GM10248 (cell line): ENCODE results near the gene MMP14.

ENCODE experiments used
- CTCF ChIA-PET: fragments of 300-600 bp; sonication (Branson Sonifier 250); formaldehyde crosslinking; extraction: SDS; loops from one replicate; lab custom pipeline; 2021; ENCODE audit warnings: antibody characterized with exemption; lab: Yijun Ruan, JAX
- POLR2A ChIA-PET: fragments of 350-650 bp; sonication (Branson Sonifier 250); formaldehyde crosslinking; extraction: SDS; loops from one replicate; lab custom pipeline; 2020; ENCODE audit warnings: antibody characterized with exemption; lab: Yijun Ruan, JAX
- DNase-seq: peaks from one replicate; pipeline ENCODE4 v3.0.0; 2012; ENCODE audit errors: extremely low spot score
- TF ChIP-seq, protein P1 (sequence below): IDR thresholded peaks from 2 replicates; pipeline ENCODE4 v1.5.1; 2012; ENCODE audit warnings: mild to moderate bottlenecking, low read depth; ENCODE audit errors: extremely low read depth, missing control alignments, control extremely low read depth

Gene MMP14

GRCh38 chr14:22812744-22813143 lies 23.6 kb upstream of the MMP14 start:
- DNase-seq: no peak
- POLR2A ChIA-PET: no interaction called here
- CTCF ChIA-PET: interaction anchor here (0.8 to 14.9 kb wide), 13 partner anchors 9 to 428 kb away, joined by 3 to 262 read pairs (median 4); no protein-coding TSS in a partner anchor
- TF ChIP-seq, protein P1, sequence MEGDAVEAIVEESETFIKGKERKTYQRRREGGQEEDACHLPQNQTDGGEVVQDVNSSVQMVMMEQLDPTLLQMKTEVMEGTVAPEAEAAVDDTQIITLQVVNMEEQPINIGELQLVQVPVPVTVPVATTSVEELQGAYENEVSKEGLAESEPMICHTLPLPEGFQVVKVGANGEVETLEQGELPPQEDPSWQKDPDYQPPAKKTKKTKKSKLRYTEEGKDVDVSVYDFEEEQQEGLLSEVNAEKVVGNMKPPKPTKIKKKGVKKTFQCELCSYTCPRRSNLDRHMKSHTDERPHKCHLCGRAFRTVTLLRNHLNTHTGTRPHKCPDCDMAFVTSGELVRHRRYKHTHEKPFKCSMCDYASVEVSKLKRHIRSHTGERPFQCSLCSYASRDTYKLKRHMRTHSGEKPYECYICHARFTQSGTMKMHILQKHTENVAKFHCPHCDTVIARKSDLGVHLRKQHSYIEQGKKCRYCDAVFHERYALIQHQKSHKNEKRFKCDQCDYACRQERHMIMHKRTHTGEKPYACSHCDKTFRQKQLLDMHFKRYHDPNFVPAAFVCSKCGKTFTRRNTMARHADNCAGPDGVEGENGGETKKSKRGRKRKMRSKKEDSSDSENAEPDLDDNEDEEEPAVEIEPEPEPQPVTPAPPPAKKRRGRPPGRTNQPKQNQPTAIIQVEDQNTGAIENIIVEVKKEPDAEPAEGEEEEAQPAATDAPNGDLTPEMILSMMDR: no peak

DNA sequence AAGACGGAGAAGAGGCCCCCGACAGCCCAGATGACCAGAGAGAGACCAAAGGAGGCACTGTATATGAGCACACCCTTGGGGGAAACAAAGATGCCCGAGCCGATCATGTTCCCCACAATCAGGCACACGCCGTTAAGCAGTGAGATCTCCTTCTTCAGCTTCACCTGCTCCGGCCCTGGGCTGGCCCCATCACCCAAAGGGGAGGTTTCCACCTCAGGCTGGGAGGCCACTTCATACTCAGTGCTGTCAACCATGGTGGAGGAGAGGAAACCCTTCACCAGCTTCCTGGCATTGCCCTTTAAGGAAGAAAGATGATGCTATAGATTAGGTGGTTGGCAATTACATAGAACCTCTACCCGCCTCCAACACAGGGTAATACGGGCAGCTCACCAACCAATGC lies 23.2 kb upstream of the MMP14 start:
- ChIA-PET POLR2A (no interaction called here), CTCF (interaction anchor here (0.8 to 14.9 kb wide), 13 partner anchors 8 to 429 kb away, joined by 3 to 262 read pairs (median 4); no protein-coding TSS in a partner anchor)
- TF ChIP-seq, protein P1: no peak
- no peak for DNase-seq

DNA sequence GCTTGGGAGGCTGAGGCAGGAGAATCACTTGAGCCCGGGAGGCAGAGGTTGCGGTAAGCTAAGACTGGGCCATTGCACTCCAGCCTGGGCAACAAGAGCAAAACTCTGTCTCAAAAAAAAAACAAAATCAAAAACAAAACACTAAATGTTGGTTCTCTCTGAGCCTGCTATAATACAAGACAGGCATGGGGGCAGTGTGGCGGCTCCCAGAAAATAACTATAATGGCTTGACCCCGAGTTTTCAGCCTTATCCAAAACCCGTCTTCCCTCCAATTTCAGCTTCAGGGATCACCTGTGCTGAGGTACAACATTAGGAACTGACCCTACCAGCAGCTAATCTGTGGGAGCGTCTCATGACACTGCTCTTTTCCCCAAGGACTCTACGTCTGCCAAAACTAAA lies 22.0 kb upstream of the MMP14 start:
- ChIA-PET CTCF (interaction anchor here (1.1 to 14.9 kb wide), 2 partner anchors 10 to 40 kb away, joined by 7 to 262 read pairs; no protein-coding TSS in a partner anchor), POLR2A (interaction anchor here (0.6 kb wide), 1 partner anchor 163 kb away, joined by 4 read pairs; no protein-coding TSS in a partner anchor)
- no peak for DNase-seq
- TF ChIP-seq, protein P1: no peak

DNA sequence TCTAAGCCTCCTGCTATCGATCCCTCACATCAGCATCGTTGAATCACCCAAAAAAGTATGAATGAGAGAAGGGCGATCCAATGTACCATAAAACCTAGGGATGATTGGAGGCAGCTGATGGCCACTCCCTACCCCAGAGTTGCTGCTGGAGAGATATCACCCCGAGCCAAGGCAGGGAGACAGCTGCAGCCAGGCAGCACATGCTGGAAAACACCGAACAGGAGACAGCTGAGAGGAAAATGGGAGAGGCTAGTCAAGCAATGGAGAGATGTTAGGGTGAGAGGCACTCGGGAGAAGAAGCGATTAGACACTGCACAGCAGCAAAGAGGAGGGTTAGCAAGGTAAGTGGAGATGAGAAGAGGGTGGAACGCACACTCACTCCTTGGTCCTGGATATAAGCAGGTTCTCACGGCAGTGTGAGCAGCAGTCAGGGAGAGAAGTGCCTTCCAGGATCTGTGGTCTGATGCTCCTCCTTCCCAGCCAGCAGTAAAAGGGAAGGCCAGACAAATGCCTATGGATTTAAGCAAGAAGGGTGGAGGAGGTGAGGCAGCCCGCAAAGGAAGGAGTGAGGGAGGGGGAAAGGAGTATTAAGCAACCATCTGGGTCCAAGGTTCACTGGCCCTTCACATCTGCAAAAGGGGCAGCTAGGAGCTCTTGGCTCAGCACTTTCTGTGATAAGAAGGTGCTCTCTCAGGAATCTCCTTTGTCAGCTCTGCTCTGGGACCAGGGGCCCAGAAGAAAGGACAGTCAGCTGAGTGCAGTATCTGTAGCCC lies 21.3 kb upstream of the MMP14 start, which contains the start of gene SLC7A7:
SLC7A7 (minus strand) TSS at position 495 of the 773 bp plus-strand sequence. CDS start 2,037 bp downstream, outside the sequence.
- POLR2A ChIA-PET: interaction anchor here (0.5 to 0.6 kb wide), 2 partner anchors 9 to 164 kb away, joined by 4 to 5 read pairs; no protein-coding TSS in a partner anchor
- TF ChIP-seq, protein P1: no peak
- CTCF ChIA-PET: interaction anchor here (1.1 to 14.9 kb wide), 3 partner anchors 9 to 40 kb away, joined by 7 to 262 read pairs (median 7); no protein-coding TSS in a partner anchor
- DNase-seq: no peak

DNA sequence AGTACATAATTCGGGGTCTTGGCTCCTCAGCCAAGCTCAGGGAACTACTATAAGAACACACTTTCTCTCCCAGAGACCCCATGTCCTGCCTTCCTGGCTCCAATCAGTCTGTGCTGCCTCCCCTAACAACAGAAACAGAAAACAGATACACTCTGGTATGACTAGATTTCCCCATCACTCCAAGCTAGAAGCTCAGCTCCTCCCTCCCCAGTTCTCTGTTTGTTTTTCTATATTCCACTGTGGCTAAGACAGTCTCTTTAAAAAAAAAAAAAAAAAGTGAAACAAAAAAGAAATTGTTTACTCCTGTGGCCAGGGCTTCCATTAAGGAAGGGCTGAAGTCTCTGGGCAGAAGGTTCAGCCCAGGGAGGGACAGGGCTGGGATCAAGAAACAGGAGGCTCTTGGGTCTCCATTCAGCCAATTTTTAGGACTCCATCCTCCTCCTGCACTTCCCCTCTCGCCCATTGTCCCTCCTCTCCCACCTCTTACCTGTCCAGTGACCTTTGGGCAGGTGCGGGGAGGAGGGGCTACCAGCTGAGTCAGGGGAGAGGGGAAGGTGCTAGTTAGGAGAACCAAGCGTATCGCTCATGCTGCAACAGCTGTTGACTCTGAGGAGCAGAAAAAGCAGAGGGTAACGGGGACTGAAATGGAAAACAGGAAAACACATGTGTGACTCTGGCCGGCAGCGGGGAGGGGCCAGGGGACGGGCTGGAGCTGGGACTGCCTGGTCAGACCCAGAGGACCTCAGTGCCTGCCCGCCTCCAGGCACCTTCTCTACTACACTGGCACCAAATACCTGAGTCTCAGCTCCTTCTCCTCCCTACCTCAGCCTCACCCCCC lies 17.0 kb upstream of the MMP14 start:
- DNase-seq: peak; percentile 42
- TF ChIP-seq, protein P1: no peak
- ChIA-PET CTCF (interaction anchor here (0.9 to 14.9 kb wide), 10 partner anchors 11 to 263 kb away, joined by 3 to 262 read pairs (median 4); partner anchors contain the start of genes LRP10 and MRPL52), POLR2A (interaction anchor here (1.2 kb wide), 1 partner anchor 53 kb away, joined by 3 read pairs; the partner anchor contains the start of gene OXA1L)
